Stimulated activated CD4-positive, alpha-beta T cell treated with anti-CD3 and anti-CD28 coated beads, Interleukin-12 subunit alpha, Interleukin-12 subunit beta, amount 100 ng/mL, for 24 hours (primary cell): ENCODE measurements around the gene WAPL.
A peak's percentile ranks its signal among the peaks of the same experiment; 100 is the strongest.

Experiments
- DNase-seq, 2 experiments: peaks; one replicate each; pipeline ENCODE4 v3.0.0-alpha.2; 2020; ENCODE audit warnings: low read depth in 2 of 2

The WAPL gene

DNA sequence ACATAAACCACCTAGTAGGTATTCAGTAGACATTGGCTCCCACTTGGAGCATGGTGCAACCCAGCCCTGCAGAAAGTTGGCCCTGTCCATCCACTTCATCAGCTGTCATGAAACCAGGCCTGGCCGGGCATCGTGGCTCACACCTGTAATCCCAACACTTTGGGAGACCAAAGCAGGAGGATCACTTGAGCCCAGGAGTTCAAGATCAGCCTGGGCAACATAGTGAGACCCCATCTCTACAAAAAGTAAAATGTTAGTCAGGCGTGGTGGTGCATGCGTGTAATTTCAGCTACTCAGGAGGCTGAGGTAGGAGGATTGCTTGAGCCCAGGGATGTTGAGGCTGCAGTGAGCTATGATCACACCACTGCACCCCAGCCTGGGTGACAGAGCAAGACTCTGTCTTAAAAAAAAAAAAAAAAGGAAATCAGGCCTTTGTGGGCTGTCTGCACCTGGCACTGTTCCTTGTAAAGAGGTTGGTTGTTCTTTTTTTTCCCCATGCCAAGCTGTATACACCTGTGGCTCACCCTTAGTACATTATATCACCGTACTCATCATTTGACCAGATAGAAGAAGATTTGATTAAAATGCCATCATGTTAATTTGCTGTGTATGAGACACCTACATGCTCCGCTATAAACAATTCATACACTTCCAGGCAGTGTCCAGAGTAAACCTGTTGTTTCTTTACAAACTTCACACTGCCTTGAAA lies 109.6 kb downstream of the WAPL start:
- DNase-seq, result no peak

DNA sequence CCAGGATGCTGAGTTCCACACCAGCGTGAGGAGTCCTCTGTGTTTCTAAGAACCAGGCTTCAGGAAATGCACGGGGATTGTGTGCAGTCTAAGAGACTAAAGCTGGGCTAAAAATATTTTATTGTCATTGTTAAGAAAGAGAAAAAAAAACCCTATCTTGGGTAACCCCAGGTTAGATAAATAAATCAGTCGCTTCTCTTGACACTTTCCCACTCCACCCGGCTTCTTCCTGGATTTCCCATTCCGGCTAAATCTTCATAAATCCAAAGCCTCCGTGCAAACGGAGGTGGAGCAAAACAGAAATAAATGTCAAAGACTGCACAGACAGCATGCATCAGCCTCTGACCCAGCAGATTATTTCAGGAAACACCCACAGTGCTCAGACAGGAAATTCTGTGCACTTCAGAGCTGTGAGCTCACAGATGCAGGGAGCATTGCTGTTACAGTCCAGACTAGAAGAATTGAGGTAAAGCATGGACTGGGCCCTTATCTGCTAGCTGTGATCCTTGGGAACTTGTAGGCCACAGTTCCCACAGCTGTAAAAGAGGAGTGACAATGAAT lies 110.2 kb downstream of the WAPL start:
- DNase-seq, result no peak

DNA sequence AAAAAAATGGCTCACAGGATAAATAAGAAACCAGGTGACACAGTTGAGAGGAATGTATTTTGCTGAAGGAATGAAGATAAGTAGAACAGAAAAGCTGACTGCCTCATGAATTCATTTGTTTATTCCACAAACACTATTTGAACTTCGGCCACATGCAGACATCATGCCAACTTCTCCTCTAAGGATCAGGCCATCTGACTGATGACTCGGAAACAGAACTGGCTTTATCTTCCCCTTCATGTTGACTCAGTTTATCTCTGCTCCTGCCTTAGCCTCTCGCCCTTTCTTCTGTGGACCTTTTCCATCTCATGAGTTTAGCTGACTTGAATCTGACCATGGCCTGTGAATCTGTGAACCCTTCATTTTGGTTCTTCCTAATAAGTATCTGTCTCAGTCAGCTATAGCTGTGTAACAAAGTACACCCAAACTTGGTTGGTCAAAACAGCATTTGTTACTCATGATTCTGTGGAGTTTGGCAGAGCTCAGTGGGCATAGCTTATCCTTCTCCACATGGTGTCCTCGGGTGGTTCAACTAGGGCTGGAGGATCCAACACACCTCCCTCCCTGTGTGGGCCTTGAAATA lies 111.0 kb downstream of the WAPL start:
- DNase-seq, result no peak

DNA sequence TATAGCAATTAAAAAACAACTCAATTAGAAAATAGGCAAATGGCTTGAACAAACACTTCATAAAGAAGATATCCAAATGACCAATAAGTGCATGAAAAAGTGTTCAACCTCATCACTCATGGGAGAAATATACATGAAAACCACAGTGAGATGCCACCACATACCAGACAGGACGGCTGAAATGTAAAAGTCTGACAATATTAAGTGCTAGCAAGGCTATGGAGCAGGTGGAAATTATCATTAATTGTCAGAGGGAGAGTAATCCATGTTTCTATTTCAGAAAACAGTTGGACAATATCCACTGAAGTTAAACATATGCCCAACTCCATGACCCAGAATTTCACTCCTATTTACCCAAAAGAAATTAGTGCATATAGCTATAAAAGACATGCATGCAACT lies 112.4 kb downstream of the WAPL start:
- no peak for DNase-seq

DNA sequence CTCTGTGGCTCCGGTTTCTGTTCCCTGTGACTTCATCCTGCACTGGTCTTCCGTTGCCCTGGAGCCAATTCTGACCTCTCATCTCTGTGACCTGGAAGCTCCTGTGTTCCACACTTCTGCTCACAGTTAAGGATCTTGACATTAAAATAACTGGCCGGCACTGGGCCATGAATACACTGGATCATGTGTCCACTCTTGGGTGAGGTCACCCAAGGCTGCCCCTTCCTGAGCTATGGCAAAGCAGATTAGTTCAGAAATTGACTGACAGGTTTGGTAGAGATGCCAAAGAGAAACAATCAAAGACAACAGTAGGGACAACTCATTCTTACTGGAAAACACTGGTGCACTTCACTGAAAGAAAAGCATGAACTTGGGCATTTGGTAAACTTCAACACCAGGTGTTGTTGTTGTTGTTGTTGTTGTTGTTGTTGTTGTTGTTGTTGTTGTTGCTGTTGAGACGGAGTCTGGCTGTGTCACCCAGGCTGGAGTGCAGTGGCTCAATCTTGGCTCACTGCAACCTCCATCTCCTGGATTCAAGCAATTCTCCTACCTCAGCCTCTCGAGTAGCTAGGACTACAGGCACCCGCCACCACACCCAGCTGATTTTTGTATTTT lies 118.3 kb downstream of the WAPL start:
- DNase-seq, result no peak

DNA sequence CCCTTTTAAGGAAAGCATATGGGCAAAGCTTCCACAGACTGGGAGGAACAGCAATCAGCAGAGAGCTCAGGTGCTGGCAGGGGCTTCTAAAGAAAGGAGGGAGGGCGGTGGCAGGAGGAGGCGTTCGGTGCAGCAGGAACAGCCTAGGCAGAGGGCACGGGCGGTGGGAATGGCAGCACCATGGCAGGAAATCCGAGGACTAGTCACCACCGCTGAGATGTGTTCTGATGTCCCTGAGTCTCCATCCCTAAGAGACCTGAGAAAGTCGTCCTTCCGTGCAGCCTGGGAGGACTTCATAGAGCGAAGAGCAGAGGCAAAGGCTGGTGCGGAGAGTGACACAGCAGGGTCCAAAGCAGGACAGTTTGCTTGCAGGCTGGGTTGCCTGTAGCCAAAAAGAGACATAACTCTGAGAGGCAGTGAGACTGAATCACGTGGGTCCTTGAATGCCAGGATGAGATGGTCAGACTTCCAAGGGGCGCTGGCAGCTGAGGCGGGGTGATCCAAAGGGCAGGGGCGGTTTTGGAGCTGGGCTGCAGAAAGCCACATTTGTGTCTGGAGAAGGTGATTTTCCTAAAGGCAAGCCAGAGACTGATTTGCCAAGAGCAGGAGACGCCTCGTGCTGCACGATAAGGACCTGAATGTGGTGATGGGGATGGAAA lies 119.2 kb downstream of the WAPL start:
- no peak for DNase-seq

DNA sequence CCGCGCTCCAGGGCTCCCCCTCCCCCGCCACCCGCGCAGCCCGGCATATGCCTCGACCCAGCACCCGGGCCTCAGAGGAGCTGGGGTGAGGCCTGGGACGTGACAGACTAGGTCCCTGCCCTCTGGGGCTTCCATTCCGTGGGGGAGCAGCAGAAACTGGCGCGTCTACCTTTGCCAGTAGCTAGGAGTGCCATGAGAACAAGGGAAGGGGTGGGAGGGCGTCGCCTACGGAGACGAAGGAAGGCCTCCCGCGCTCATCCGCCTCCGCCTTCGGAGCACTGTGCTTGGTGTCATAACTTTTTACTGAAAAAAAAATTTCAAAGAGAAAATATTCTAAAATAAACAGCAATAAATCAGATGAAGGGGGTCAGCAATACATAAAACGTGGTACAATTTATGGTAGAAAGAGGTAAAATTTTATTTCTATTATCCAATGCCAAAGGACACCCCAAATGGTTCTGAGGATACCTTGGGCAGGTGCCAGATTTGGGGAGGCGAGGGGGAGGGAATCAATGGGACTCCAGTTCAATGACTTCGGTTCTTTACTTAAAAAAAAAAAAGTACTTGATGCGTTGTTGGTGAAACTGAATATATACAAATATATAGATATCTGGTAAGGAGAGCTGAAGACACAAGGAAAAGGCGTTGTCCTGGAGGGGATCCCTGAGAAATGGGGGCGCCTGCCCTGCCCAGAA lies 119.9 kb downstream of the WAPL start:
- no peak for DNase-seq

DNA sequence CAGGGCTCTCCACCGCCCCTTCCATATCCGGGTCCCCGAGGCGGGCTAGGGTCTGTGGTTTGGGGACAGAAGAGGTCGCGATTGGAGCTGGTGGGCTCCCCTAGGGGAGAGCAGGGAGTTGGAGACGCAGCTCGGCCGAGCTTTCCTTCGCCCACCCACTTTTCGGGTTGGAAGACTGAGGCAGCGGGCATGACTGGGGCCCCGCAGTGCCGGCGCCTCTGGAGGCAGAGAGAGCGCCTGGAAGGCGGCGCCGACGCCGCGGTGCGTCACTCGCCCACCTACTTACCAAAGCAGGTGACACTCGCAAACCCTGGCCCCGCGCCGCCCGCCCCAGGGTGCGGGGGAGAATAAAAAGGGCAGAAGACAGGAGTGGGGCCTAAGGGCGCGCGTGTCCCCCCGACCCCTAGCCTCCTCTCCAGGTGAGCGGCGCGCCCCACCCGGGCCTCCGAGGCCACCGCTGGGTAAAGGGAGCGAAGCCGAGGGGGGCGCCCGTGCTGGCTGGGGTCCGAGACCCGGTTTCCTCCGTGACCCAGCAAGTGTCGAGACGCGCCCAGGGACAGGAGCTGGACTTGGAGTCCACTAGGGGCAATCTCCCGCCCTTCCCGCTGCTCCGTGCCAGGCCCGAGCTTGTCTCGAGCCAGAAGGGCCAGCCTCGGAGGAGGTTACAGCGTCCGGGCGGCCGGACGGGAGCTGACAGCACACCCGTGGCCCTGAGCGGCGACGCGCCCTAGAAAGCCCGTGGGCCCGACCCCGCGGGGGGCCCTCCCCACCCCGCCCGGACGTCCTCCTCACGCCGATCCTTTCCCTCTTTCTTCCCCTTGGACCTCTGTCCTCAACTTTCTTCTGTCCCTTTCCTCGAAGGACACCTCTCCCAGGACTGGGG lies 120.6 kb downstream of the WAPL start:
- peak; percentile 52 to 59 for DNase-seq

DNA sequence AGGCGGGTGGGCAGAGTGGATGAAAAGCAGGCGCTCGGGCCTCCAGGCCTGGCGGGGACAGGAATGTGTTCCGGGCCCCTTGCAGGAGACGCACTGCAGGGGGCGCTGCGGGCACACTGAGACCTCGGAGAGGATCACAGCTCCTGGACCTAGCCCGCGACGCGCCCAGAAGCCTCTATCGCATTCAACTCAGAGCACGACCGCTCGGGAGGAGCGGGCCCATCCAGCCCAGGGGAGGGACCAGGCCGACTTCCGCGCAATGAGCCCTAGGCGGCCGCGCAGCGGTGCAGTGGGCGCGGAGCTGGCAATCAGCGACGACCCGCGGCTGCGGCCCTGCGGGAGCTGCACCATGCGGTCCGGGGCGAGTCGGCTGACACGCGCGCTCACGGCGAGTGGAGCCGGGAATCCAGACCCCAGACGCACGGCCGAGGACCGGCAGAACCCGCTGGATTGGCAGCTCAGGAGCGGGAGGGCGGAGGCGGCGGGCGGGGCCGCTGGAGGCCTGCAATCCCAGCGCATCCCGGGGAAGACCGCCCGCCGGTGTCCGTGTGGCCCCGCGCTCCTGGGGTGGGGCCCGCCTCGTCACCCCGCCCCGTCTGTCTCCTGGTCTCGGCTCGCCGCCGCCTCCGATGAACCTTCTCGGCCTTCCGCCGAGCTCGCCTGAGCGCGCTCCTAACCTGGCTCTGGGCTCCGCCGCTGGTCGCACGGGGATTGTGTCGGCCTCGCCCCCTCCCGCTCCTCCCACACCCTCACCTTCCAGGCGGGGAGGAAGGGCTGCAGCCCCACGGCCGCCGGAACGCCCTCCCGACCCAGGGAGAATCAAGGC lies 121.5 kb downstream of the WAPL start:
- DNase-seq, result peak; percentile 83 to 95

DNA sequence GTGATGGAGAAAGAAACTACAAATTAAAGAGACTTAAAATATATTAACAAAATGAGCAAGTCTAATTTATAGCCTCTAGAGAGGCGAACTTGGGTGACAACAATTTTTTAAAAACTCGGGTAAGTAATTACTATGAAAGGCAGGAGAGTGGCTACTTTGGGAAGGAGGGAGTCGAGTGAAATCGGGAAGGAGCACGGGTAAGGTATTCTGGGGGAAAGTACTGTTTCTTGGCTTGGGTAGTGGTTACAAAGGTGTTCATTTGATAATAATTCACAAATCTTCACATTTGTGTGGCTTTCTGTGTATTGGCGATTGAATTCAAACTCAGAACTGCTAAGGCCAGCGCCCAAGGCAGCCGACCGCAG lies 122.1 kb downstream of the WAPL start:
- DNase-seq, result no peak

DNA sequence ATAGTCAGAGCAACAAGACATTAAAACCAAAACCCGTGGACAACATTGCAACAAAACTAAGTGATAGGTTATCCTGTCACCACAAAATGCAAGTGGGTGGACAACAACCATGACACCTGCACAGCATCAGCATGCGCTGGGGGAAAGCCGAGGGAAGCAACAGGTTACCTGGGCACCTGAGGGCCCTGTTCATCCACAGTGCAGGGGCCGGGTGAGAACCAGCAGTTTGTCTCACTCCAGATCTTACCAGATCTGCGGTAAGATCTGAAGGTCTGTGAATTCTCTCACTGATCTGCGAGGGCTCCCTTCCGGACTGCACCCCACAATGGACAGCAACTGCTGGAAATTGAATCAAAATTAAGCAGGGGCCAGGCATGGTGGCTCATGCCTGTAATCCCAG lies 124.5 kb downstream of the WAPL start:
- no peak for DNase-seq

DNA sequence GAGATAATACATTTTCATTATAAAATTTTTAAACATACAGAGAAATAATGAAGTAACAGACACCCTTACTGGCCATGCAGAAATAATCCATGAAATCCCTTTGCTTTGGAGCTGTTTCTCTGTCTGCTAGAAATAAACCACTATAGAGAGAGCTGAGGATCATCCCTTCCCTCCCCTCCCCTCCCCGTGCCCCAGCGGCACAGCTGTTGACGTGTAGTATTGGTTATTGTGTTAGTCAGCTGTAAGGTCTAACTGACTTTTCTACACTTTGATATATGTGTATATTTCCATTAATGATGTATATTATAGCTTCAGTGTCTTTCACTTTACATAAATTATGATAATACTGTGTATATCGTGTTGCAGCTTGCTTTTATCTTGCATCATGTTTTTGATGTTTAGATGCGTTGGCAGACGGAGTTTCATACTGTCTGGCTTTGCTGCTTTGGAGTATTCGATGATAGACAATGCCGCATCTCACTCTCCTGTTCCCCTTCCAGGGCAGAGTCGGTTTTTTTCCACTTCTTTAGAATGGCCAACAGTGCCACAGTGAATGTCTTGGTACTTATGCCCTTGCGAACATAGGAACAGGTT lies 127.6 kb downstream of the WAPL start:
- no peak for DNase-seq

DNA sequence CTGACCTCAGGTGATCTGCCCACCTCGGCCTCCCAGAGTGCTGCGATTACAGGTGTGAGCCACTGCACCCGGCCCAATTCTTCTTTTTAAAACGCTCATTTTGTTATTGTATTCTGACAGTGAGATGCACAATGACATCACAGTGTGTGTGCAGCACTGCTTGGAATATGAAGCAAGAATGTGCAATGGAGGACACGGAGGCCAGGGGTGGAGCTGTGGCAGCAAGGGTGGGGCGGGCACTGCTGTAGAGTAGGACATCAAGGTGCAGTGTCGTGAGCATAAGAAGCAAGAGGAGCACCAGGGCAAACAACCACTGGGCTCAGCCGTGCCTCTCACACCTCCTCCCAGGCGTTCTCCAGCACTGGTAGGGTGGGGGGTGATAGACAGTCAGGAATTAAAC lies 128.2 kb downstream of the WAPL start:
- DNase-seq, result no peak

DNA sequence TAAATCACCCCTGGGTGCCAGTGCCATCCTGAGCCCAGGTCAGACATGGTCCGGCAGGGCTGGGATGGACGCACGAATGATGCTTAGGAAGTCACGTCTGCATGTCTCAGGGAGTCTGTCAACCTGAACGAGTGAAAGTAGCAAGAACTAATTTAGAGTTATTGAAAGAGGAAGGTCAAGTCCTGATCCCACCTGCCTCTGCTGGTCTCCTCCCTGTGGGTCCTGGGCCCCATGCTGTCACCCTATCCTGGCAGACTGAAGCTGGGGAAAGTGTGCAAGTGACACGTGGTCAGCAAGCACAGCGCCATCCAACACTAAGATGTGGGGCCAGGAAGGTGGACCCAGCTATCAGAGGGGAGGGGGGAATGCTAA lies 128.9 kb downstream of the WAPL start:
- no peak for DNase-seq

DNA sequence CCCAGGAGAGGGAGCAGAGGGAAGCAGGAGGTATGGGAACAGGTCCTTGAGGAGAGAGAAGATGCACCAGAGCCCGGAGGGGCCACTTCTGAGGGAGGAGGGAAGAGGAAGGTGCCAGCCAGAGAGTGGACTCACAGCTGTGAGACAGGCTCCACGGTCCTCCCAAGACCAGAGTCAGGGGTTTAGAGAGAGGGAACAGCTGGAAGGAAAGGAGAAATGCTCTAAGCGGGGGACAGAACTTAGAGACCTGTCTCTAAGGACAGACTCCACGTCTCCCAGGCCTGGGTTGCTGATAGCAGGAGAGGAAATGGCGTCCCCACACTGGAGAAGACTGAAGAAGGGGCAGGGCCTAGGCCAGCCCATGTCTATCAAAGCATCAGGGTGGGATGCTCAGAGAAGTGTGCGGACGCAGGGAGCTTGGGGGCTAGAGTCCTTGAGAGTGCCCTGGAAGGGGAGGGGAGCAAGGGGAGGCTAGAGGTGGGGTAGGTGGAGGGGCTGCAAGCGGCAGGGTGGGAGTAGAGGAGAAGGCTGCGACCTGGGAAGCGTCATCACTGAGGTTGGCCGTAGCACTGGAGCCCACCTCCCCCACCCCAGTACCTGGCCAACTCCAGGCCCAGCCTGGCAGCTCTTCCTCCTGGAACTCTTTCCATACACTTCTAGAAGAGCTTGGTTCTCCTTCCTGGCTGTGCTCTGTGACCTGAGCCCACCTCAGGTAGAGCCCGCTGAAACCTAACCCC lies 129.4 kb downstream of the WAPL start:
- DNase-seq, result no peak

DNA sequence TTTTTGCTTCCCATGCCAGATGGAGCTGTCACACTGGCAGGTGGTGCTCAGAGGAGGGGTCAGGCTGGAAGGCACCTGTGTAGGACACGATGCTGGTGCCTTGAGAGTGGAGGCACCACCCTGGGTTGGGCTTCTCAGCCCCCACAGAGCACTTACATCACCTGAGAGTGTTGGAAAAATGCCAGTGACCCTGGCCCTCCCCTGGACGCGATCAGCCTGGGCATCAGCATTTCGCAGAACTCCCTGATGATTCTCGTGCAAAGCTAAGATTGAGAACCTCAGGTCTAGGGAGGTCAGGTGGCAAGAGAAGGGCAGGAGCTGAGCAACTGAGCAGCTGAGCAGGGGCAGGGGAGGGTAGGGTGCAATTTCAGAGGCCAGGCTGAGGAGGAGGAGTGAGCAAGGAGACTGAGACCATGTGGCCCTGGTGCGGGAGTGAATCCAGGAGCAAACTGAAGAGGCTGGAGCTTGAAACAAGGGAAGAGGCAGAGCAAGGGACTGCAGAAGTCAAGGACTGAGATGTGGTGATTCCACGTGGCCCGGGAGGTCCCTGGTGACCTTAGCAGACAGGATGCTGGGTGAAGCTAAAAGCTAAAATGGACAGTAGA lies 130.3 kb downstream of the WAPL start:
- no peak for DNase-seq

DNA sequence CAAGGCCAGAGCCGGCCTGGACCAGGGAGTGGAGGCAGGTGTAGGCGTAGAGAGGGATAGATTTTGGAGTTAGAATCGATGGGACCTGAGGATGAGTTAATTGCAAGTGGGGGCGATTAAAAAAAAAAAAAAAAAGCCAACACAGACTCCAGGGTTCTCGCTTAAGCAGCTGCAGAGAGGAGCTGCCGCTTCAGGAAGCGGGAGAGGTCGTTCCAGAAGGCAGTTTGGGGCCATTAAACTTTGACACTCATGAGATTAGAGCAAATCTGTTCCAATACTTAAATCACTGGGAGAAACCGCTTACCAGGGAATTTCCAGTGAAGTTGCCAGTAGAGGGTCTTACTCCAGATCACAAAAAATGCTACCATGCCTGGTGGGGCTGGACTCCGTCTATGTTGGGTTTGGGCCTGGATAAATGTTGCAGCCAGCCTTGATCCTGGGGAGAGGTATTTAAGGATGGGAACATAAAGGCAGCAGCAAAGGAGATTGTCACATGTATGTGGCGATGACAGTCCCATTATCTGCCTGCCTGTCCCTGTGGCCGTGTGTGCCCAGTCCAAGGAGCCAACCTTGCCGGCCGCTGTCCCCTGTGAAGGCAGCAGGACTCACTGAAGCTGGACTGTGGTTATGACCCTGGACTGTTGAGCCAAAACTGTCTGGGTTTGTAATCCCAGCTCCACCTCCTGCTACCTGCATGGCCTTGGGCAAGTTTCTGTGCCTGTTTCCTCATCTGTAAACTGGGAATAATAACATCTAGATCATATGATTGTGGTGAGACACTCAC lies 131.1 kb downstream of the WAPL start:
- DNase-seq, result no peak
